OCI-LY3 (cell line): ENCODE measurements around the gene LAMC3.

Experiments used
- CTCF ChIP-seq: fragments of 200-600, 300-600 bp; sonication (generic); IDR thresholded peaks from 2 replicates; pipeline ENCODE4 v1.5.1; 2014; ENCODE audit warnings: antibody characterized with exemption, low read length, low read depth
- EZH2phosphoT487 ChIP-seq: fragments of 200-600 bp; shearing (Covaris generic); IDR thresholded peaks from 2 replicates; pipeline ENCODE4 v1.6.1; 2018; ENCODE audit warnings: antibody characterized with exemption, mixed run types, low read depth

GRCh38 chr9:131043087-131043486 lies 34.1 kb downstream of the LAMC3 start:
- TF ChIP-seq CTCF (no peak), EZH2phosphoT487 (no peak)
